SJCRH30 (cell line): ENCODE results near the gene RGS16. TPM values are rescaled to one million over a fixed set of nuclear protein-coding genes. Genes with fewer than 3 reads are reported as not detected.

Experiments used
- DNase-seq, 2 experiments: peaks; one replicate each; pipeline ENCODE4 v3.0.0-alpha.2; 2015 to 2020
- H3K27ac ChIP-seq: fragments of 250-450 bp; sonication (Bioruptor Pico); 2 replicates; pipeline ENCODE4 v1.5.1; 2020; ENCODE audit warnings: mild to moderate bottlenecking, moderate library complexity
- H3K27me3 ChIP-seq: fragments of 250-450 bp; sonication (Bioruptor Pico); 2 replicates; pipeline ENCODE4 v1.5.1; 2020; ENCODE audit warnings: mild to moderate bottlenecking, moderate library complexity
- H3K36me3 ChIP-seq: fragments of 250-450 bp; sonication (Bioruptor Pico); 2 replicates; pipeline ENCODE4 v1.5.1; 2020; ENCODE audit warnings: mild to moderate bottlenecking, moderate library complexity
- H3K4me1 ChIP-seq: fragments of 250-450 bp; sonication (Bioruptor Pico); 2 replicates; pipeline ENCODE4 v1.5.1; 2020; ENCODE audit warnings: mild to moderate bottlenecking, moderate library complexity
- H3K4me3 ChIP-seq: fragments of 250-450 bp; sonication (Bioruptor Pico); 2 replicates; pipeline ENCODE4 v1.5.1; 2020; ENCODE audit warnings: mild to moderate bottlenecking, moderate library complexity
- H3K9me3 ChIP-seq: fragments of 250-450 bp; sonication (Bioruptor Pico); replicated peaks from 2 replicates; pipeline ENCODE4 v1.5.1; 2020; ENCODE audit warnings: mild to moderate bottlenecking, moderate library complexity
- total RNA-seq: library from RNA; depleted of rRNA; stranded (reverse); fragments of >200 nt; shearing (Covaris generic); gene quantifications from 2 replicates; pipeline ENCODE4 v1.2.3, GENCODE V29; 2014; rRNA removed

Gene RGS16, protein sequence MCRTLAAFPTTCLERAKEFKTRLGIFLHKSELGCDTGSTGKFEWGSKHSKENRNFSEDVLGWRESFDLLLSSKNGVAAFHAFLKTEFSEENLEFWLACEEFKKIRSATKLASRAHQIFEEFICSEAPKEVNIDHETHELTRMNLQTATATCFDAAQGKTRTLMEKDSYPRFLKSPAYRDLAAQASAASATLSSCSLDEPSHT
- total RNA-seq, result 96.7 and 101 TPM in 2 replicates

DNA sequence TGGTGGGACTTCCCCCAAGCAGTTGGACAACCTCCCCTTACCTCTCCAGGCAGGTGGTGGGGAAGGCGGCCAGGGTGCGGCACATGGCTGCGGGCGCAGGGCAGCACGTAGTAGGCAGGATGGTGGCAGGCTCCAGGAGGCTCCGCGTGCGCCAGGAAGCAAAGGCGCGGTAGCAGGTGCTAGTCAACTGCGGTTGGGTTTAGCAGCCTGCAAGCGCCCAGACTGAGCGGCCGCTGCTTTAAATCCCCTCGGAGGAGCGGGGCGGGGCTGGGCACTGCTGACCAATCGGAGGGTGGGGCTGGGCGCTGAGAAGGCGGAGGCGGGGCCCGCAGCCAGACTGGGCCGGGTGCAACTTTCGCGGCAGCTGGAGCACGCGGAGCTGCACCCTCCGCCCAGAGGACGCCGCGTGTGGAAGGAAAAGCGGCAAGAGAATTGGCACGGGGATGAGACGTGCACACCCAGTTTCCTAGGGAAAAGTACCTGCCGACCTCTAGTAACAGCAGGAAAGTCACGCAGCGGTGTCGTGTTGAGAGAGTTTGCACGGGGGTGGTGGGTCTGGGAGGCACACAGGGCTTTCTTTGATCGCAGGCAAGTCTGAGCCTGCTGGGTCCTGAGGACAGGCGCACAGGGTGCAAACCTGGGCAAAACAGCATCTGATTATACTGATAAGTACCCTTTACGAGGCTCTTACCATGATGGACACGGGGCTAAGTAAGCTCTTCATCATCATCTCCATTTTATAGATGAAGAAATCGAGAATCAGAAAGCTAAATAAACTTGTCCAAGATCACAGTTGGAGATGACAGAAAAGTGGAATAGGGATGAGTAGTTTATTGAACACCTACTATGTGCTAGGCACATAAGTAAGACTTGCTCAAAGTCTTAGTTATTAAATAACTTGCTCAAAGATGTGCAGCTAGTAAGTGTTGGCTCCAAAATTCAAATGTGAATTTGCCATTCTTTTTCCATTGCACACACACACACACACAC is at the start of gene RGS16:
Gene RGS16 (minus strand): TSS at position 215 of the 990 bp plus-strand sequence. CDS start 130 bp downstream, at position 85.
- no peaks in the 10 kb centered on the region for H3K9me3 ChIP-seq
- H3K4me1 ChIP-seq, result peaks cover 18% of the 10 kb centered on the region
- H3K27me3 ChIP-seq, result no peaks in the 10 kb centered on the region
- H3K36me3 ChIP-seq, result peaks cover 40% of the 10 kb centered on the region
- H3K27ac ChIP-seq, result peak within 1 kb of the TSS; percentile 75
- peak; percentile 95 to 96 for DNase-seq
- H3K4me3 ChIP-seq, result peak within 1 kb of the TSS; percentile 94

DNA sequence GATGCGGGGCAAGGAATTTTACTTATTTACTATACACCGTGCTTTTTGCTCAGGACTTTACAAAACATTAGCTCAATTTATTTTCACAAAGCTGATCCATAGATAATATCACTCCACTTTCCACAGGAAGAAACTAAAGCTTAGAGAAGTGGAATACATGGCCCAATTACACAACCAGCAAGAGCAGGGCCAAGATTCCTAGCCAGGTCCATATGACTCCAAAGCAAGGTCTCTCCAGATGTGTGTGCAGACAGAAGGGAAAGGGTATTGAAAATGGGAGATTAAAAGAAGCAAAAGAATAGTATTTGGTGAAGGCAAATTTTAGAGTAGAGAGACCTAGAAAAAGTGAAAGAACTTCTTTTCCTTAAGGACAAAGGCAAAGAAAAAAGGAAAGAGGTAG is 49.8 kb upstream of the RGS16 start:
- Histone ChIP-seq H3K4me1 (no peaks in the 10 kb centered on the region), H3K27ac (no peak overlapping the region), H3K27me3 (no peaks in the 10 kb centered on the region), H3K36me3 (no peaks in the 10 kb centered on the region), H3K9me3 (no peaks in the 10 kb centered on the region), H3K4me3 (no peak overlapping the region)
- DNase-seq, result no peak

DNA sequence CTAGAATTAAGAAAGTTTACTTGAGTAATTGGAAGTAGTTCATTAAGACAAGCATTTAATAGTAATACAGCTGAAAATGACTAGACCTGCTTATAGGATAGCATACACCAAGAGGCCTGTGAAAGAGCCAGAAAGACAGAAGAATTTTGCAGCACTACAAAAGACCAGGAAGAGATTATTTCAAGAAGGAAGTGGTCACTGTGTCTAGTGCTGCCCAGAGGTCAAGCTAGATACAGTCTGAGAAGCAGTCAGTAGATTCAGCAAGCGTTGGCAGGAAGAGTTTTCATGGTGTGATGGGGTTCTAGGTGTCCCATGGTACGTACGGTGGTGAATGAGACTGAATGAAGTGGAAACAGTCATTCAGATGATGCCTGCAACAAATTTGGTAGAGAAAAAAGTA is 48.7 kb upstream of the RGS16 start:
- DNase-seq, result no peak
- Histone ChIP-seq H3K4me1 (no peaks in the 10 kb centered on the region), H3K9me3 (no peaks in the 10 kb centered on the region), H3K36me3 (no peaks in the 10 kb centered on the region), H3K27ac (no peak overlapping the region), H3K4me3 (no peak overlapping the region), H3K27me3 (no peaks in the 10 kb centered on the region)

DNA sequence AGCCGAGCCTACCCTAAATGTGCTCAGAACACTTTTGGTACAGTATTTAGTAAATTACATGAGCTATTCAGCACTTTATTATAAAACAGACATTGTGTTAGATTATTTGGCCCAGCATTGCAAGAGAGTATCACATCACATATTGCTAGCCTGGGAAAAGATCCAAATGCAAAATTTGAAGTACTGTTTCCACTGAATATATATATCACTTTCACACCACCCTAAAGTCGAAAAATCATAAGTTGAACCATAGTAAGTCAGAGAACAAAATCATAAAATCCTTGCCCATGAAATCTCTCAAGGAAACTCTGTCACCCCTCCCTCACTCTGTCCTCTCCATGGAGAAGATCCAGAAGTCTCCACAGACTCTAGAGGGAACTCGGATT is 47.1 kb upstream of the RGS16 start:
- Histone ChIP-seq H3K27me3 (no peaks in the 10 kb centered on the region), H3K4me1 (no peaks in the 10 kb centered on the region), H3K27ac (no peak overlapping the region), H3K36me3 (no peaks in the 10 kb centered on the region), H3K4me3 (no peak overlapping the region), H3K9me3 (no peaks in the 10 kb centered on the region)
- DNase-seq, result no peak

DNA sequence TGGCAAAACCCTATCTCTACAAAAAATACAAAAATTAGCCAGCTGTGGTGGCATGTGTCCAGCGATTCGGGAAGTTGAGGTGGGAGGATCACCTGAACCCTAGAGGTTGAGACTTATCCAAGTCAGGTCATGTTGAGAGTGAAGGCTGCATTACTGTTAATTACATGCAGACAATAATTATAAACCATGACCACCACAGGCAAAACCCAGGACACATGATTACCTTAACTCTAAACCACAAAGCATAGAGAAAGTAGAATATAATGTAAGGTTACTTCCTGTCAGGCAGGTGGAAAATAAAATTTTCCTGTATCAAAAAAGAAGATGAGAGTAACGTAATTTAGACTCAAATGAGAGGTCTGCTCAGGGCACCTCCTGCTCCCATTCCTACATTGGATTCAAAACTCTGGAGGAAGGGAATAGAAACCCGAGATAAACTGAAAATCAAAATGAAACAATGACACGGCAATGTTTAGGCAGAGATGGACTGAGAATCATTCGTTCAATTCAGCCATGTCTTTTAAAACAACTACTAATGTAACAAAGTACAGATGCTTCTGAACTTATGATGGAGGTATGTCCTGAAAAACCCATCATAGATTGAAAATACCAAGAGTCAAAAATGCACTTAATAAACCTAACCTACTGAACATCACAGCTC is 46.6 kb upstream of the RGS16 start:
- Histone ChIP-seq H3K9me3 (no peaks in the 10 kb centered on the region), H3K27ac (no peak overlapping the region), H3K27me3 (no peaks in the 10 kb centered on the region), H3K36me3 (no peaks in the 10 kb centered on the region), H3K4me1 (no peaks in the 10 kb centered on the region), H3K4me3 (no peak overlapping the region)
- no peak for DNase-seq

DNA sequence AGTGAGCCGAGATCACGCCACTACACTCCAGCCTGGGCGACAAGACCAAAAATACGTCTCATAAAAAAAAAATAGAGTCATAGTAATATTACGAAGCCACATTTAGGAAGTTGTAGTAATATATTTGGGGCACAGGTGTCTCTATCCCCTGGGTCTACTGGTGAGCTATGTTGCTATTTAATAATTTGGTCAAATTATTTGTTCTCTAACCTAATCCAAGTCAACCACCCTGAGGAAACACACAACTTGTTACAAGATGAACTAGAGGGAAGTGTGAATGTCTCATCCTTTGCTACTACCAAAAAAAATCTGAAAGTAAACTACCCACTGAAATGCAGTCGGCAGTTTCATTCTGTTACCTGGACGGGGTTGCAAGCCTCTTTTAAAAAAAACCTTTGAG is 44.9 kb upstream of the RGS16 start:
- H3K4me1 ChIP-seq, result no peaks in the 10 kb centered on the region; the same call in 1 of the 2 replicates
- no peak overlapping the region for H3K27ac ChIP-seq
- H3K27me3 ChIP-seq, result no peaks in the 10 kb centered on the region
- no peak for DNase-seq
- no peak overlapping the region for H3K4me3 ChIP-seq
- H3K36me3 ChIP-seq, result no peaks in the 10 kb centered on the region
- no peaks in the 10 kb centered on the region for H3K9me3 ChIP-seq

DNA sequence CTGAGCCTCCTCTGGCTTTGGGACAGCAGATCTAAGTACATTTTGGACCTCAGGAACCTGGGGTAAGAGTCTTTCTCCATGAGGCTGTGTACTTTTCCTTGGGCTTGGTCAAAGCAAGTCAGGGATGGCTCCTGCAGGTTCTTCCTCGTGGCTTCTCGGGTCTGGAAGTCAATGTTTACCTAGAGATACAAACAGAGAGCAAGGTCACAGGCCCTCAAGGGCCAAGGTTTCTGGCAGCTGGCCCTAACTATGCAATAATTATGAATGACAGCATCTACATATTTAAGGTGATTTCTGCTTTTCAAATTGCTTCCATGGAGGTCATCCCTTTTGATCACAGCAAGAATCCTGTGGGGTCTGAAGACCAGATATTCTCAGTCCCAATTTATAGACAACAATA is 42.5 kb upstream of the RGS16 start:
- no peak overlapping the region for H3K27ac ChIP-seq
- H3K9me3 ChIP-seq, result no peaks in the 10 kb centered on the region
- H3K36me3 ChIP-seq, result no peaks in the 10 kb centered on the region
- DNase-seq, result no peak
- H3K27me3 ChIP-seq, result no peaks in the 10 kb centered on the region
- H3K4me1 ChIP-seq, result peaks cover 4% of the 10 kb centered on the region; the same call in 1 of the 2 replicates
- no peak overlapping the region for H3K4me3 ChIP-seq

DNA sequence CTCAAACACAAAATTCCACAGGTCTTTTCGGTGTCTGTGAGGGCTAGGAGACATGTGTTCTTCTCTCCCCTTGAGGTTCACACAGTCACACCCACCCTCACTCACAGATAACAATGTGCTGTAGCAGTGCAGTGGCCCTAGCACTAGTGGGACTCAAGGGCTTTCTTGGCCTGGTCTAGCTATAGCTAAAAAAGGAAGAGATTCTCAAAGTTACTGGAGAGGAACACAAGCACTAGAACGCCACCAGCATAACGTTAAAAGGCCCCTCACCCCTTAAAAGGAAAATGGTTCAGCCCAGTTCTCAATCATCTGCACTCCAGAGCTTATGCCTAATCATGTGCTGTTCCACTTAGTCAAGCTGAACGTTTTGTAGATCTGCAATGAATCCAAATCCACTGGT is 40.7 kb upstream of the RGS16 start:
- no peaks in the 10 kb centered on the region for H3K9me3 ChIP-seq
- H3K36me3 ChIP-seq, result no peaks in the 10 kb centered on the region
- H3K27ac ChIP-seq, result no peak overlapping the region
- H3K4me3 ChIP-seq, result no peak overlapping the region
- H3K27me3 ChIP-seq, result no peaks in the 10 kb centered on the region
- DNase-seq, result no peak
- H3K4me1 ChIP-seq, result peaks cover 4% of the 10 kb centered on the region; the same call in 1 of the 2 replicates

DNA sequence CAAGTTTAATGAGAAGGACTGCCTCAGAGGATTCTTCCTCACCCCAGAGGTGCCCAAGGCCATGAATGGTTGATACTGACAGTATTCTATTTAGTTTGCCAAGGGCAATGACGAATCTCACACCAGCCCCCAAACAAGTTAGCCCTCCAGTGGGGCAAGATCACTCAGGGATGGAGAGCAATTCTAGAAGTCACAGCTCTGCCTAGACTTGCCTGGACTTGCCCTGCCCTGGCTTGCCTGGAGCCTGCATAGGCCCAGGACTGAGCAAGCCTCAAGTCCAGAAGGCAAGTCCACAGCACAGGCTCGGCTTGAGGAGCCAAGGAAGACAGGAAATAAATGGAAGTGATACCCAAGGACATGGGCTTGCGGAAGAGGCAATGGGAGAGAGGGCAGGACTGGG is 39.5 kb upstream of the RGS16 start:
- no peaks in the 10 kb centered on the region for H3K27me3 ChIP-seq
- no peaks in the 10 kb centered on the region for H3K9me3 ChIP-seq
- peak in 1 of 2 experiments; percentile 35 for DNase-seq
- peaks cover 4% of the 10 kb centered on the region; the same call in 1 of the 2 replicates for H3K4me1 ChIP-seq
- H3K4me3 ChIP-seq, result no peak overlapping the region
- no peak overlapping the region for H3K27ac ChIP-seq
- no peaks in the 10 kb centered on the region for H3K36me3 ChIP-seq

DNA sequence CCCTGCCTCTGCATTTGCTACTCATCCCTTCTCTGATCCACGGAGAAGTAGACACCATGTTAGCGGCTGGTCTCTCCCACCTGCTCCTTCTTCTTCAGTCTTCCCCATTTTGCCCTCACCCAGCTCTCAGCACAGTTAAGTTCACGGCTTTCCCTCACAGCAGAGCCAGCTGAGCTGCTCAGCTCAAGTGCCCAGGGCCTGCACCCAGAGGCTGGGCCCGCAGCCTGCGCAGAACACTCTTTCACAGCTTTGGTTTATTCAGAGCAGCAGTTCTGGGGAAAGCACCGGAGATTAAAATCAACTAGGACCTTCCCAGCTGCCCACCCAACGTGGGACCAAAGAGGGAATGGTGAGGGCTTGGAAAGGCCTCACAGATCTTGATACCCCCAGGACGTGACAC is 38.3 kb upstream of the RGS16 start:
- no peak for DNase-seq
- H3K4me3 ChIP-seq, result no peak overlapping the region
- H3K27ac ChIP-seq, result no peak overlapping the region
- H3K27me3 ChIP-seq, result no peaks in the 10 kb centered on the region
- H3K36me3 ChIP-seq, result no peaks in the 10 kb centered on the region
- peaks cover 6% of the 10 kb centered on the region; the same call in 1 of the 2 replicates for H3K4me1 ChIP-seq
- no peaks in the 10 kb centered on the region for H3K9me3 ChIP-seq

DNA sequence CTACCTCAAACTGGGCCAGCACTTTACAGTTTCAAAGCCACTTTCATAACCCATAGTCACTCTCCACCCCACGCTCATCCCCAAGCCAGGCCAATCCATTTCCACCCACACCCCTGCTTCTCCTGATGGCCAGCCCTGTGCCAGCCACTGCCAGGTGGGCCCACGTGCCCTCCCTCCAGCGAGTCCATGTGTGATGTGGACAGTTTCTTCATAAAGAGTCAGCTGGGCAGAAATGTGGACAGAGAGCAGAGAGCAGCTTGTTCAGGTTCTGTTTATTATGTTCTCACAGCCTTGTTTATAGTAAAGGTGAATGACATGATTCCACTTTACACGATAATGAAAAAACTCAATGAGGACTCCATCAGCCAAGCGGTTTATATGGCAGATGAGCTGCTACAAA is 37.4 kb upstream of the RGS16 start:
- no peak overlapping the region for H3K4me3 ChIP-seq
- H3K9me3 ChIP-seq, result no peaks in the 10 kb centered on the region
- no peaks in the 10 kb centered on the region for H3K27me3 ChIP-seq
- H3K4me1 ChIP-seq, result peaks cover 14% of the 10 kb centered on the region
- DNase-seq, result no peak
- H3K27ac ChIP-seq, result no peak overlapping the region
- H3K36me3 ChIP-seq, result no peaks in the 10 kb centered on the region

DNA sequence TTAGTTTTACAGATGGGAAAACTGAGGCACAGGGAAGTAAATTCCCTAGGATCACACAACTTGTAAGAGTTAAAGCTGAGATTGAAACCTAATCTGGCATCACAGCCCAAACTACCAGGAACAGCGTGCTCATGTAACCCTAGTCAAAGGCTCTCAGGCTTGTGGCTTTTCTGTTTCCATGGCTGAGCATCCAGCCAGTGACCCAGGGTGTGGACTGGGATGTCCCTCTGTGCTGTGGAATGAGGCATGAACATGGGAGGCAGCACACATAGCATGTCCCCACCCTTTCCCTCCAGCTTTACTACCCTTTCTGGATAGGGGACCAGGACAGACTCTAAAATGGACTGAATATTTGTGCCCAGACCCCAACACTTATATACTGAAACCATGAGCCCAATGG is 35.1 kb upstream of the RGS16 start:
- no peak for DNase-seq
- H3K36me3 ChIP-seq, result no peaks in the 10 kb centered on the region
- peaks cover 36% of the 10 kb centered on the region for H3K4me1 ChIP-seq
- H3K27ac ChIP-seq, result no peak overlapping the region
- no peaks in the 10 kb centered on the region for H3K27me3 ChIP-seq
- no peak overlapping the region for H3K4me3 ChIP-seq
- no peaks in the 10 kb centered on the region for H3K9me3 ChIP-seq

DNA sequence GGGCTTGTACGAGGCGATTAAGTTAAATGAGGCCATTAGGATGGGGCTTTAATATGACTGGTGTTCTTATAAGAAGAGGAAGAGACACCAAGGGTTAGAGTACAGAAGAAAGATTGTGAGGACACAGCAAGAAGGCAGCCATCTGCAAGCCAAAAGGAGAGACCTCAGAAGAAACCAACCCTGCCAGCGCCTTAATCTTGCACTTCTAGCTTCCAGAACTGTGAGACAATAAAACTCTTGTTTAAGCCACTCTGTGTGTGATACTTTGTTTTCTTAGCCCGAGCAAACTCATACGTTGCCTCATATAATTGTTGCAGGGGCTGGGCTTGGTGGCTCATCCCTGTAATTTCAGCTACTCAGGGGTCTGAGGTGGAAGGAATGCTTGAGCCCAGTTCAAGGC is 33.6 kb upstream of the RGS16 start:
- no peak overlapping the region for H3K4me3 ChIP-seq
- no peaks in the 10 kb centered on the region for H3K9me3 ChIP-seq
- peaks cover 41% of the 10 kb centered on the region for H3K4me1 ChIP-seq
- H3K36me3 ChIP-seq, result no peaks in the 10 kb centered on the region
- peak in 1 of 2 experiments; percentile 32 for DNase-seq
- no peak overlapping the region for H3K27ac ChIP-seq
- H3K27me3 ChIP-seq, result no peaks in the 10 kb centered on the region

DNA sequence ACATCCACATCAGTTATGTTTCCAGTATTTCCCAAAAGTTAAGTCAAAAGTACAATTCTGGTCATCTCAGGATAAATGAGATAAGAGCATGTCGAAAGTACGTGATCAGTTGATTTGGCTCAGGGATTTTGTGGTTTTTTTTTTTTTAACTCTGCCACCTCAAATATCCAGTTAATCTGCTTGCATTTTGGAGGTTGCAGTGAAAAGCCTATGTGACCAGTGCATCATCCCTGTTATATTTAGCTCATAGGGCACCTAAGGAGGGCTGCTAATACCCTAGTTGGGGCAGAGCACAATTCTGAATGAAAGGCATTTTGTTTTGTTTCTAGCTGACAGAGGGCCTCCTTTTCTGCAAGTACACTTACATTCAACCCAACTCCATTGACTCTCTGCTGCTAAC is 31.7 kb upstream of the RGS16 start:
- DNase-seq, result peak; percentile 58 to 83

More for the DNA sequence above, 31.7 kb upstream of the RGS16 start:
- Histone ChIP-seq H3K27ac (peak overlapping the region; percentile 95), H3K4me3 (no peak overlapping the region), H3K9me3 (no peaks in the 10 kb centered on the region), H3K27me3 (no peaks in the 10 kb centered on the region), H3K4me1 (peaks cover 48% of the 10 kb centered on the region), H3K36me3 (no peaks in the 10 kb centered on the region)
